Body of pancreas (tissue), 4 donors: ENCODE results near the gene MS4A8. TPM values are rescaled to one million over a fixed set of nuclear protein-coding genes. Genes with fewer than 3 reads are reported as not detected.

ENCODE experiments used
- ATAC-seq: fragments of 150-250 bp; one replicate; pipeline ENCODE4 v1.9.1; 2016
- DNase-seq, 4 donors: peaks; one replicate each; pipeline ENCODE4 v3.0.0-alpha.2; 2019
- H3K27ac ChIP-seq, 4 donors: fragments of 200-600 bp; sonication (generic); 1 replicate in 3 of 4; 2 replicates in 1 of 4; pipeline versions ENCODE4 v1.5.1 to v1.6.1; 2016 to 2019; ENCODE audit warnings: mild to moderate bottlenecking in 1 of 4, mixed read lengths in 1 of 4, moderate library complexity in 1 of 4
- H3K27me3 ChIP-seq, 2 donors: fragments of 200-600 bp; sonication (generic); one replicate each; pipeline ENCODE4 v1.6.0; 2016; ENCODE audit warnings: mild to moderate bottlenecking in 1 of 2
- H3K36me3 ChIP-seq, 2 donors: fragments of 200-600 bp; sonication (generic); replicated peaks in 1 of 2; 2 replicates each; pipeline ENCODE4 v1.5.1; 2016; ENCODE audit warnings: low read depth in 2 of 2; ENCODE audit not compliant: insufficient read depth in 1 of 2
- H3K4me1 ChIP-seq: fragments of 200-600 bp; sonication (generic); one replicate; pipeline ENCODE4 v1.6.0; 2016
- H3K4me3 ChIP-seq, 2 donors: fragments of 200-600 bp; sonication (generic); 1 replicate in 1 of 2; 2 replicates in 1 of 2; pipeline ENCODE4 v1.5.1; 2016 to 2019
- H3K9me3 ChIP-seq, 3 donors: fragments of 200-600 bp; sonication (generic); 1 replicate in 2 of 3; 2 replicates in 1 of 3; pipeline ENCODE4 v1.5.1; 2016
- POLR2A ChIP-seq, 3 donors: fragments of 450-650 bp; IDR thresholded peaks; one replicate each; pipeline ENCODE4 v1.6.1; 2016; ENCODE audit warnings: antibody characterized with exemption in 3 of 3, mild to moderate bottlenecking in 2 of 3
- WGBS, 2 donors: methylation state at CpG; one replicate each; pipeline ENCODE4 v1.1.5; 2017; 5-methylcytosine and 5-hydroxymethylcytosine counted together
- intact Hi-C: fragments of 100-400 bp; cut with DNase I; formaldehyde crosslinking; loops from one replicate; pipeline ENCODE4 v1.15.1; 2023
- total RNA-seq, 2 donors: library from RNA; depleted of rRNA; stranded (reverse); fragments of >200 nt; gene quantifications; one replicate each; pipeline ENCODE4 v1.1.0, GENCODE V29; 2016
- TF ChIP-seq, protein P1 (sequence below), 7 experiments: fragments of 450-650 bp in 4 of 7; fragments of 200-600 bp in 3 of 7; sonication (generic) in 3 of 7; IDR thresholded peaks; one replicate each; pipeline ENCODE4 v1.5.1; 2016 to 2019; ENCODE audit warnings: antibody characterized with exemption in 7 of 7

The MS4A8 gene
- total RNA-seq, 2 donors from 2014 or later, result 6.5 TPM; not detected in 1

- no peaks in the 10 kb centered on the region for H3K36me3 ChIP-seq
- TF ChIP-seq, protein P1, sequence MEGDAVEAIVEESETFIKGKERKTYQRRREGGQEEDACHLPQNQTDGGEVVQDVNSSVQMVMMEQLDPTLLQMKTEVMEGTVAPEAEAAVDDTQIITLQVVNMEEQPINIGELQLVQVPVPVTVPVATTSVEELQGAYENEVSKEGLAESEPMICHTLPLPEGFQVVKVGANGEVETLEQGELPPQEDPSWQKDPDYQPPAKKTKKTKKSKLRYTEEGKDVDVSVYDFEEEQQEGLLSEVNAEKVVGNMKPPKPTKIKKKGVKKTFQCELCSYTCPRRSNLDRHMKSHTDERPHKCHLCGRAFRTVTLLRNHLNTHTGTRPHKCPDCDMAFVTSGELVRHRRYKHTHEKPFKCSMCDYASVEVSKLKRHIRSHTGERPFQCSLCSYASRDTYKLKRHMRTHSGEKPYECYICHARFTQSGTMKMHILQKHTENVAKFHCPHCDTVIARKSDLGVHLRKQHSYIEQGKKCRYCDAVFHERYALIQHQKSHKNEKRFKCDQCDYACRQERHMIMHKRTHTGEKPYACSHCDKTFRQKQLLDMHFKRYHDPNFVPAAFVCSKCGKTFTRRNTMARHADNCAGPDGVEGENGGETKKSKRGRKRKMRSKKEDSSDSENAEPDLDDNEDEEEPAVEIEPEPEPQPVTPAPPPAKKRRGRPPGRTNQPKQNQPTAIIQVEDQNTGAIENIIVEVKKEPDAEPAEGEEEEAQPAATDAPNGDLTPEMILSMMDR (IDR thresholded peaks at IDR 0.05), result peak; percentile 43 to 88 (median 75)
- TF ChIP-seq POLR2A (IDR thresholded peaks at IDR 0.05), result no peak
- intact Hi-C loops, result loop anchor here (10.0 kb wide), 1 partner anchor 54 kb away; the partner anchor contains the start of gene MS4A15
- ATAC-seq (peak; percentile 66), DNase-seq (peak; percentile 56 to 72 (median 70))
- H3K27ac ChIP-seq, result no peak overlapping the region
- H3K27me3 ChIP-seq, result no peaks in the 10 kb centered on the region
- no peaks in the 10 kb centered on the region for H3K9me3 ChIP-seq
- 63 to 65% methylated on average over 14 of the region's 14 CpGs for WGBS, 2 donors
- H3K4me1 ChIP-seq, result peaks cover 52% of the 10 kb centered on the region
- no peak overlapping the region for H3K4me3 ChIP-seq
These were observed 1.5 kb downstream of the MS4A8 start for GRCh38 chr11:60700689-60701468.

- H3K27ac ChIP-seq, result peak overlapping the region in 1 of 4 donors; percentile 15
- 26 to 38% methylated on average over 4 of the region's 4 CpGs for WGBS, 2 donors
These were observed 2.0 kb downstream of the MS4A8 start for GRCh38 chr11:60701469-60701818.

GRCh38 chr11:60703374-60703773 is 4.0 kb downstream of the MS4A8 start:
- Histone ChIP-seq H3K36me3 (no peaks in the 10 kb centered on the region), H3K9me3 (no peaks in the 10 kb centered on the region), H3K4me1 (peaks cover 52% of the 10 kb centered on the region), H3K27me3 (no peaks in the 10 kb centered on the region), H3K27ac (peak overlapping the region; percentile 24 to 71 (median 36)), H3K4me3 (no peak overlapping the region)
- TF ChIP-seq, protein P1 (IDR thresholded peaks at IDR 0.05), result peak in 1 of 7 experiments; percentile 23
- TF ChIP-seq POLR2A (IDR thresholded peaks at IDR 0.05), result peak in 1 of 3 donors; percentile 9
- ATAC-seq (peak; percentile 85), DNase-seq (peak; percentile 88 to 94 (median 91))
- 52 to 57% methylated on average over 11 to 12 of the region's 12 CpGs for WGBS, 2 donors
- intact Hi-C loops, result loop anchor here (10.0 kb wide), 1 partner anchor 51 kb away; the partner anchor contains the start of gene MS4A15

More at GRCh38 chr11:60701469-60701818, 2.0 kb downstream of the MS4A8 start:
- Histone ChIP-seq H3K27me3 (no peaks in the 10 kb centered on the region), H3K36me3 (no peaks in the 10 kb centered on the region), H3K9me3 (no peaks in the 10 kb centered on the region), H3K4me1 (peaks cover 52% of the 10 kb centered on the region), H3K4me3 (no peak overlapping the region)
- ATAC-seq, result no peak
- intact Hi-C loops, result loop anchor here (10.0 kb wide), 1 partner anchor 53 kb away; the partner anchor contains the start of gene MS4A15
- no peak for TF ChIP-seq POLR2A (IDR thresholded peaks at IDR 0.05)
- TF ChIP-seq, protein P1 (IDR thresholded peaks at IDR 0.05), result no peak
- no peak for DNase-seq

DNA sequence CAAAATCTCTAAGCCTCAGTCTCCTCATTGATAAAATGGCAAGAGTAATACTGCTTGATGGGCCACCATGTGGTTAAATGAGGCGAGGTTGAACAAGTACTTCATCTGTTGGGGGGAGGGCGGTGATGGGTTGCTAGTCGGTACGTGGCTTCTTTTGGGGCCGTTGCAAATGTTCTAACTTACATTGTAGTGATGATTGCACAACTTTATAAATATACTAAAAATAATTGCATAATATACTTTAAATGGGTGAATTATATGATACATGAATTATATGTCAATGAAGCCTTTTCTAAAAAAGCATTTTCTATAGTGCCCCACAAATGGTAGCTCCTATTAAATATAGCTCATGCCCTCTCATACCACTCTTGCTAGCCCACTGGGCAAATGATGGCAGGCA is 6.5 kb downstream of the MS4A8 start:
- DNase-seq (no peak), ATAC-seq (no peak)
- TF ChIP-seq POLR2A (IDR thresholded peaks at IDR 0.05), result no peak
- TF ChIP-seq, protein P1 (IDR thresholded peaks at IDR 0.05), result no peak
- Histone ChIP-seq H3K27me3 (no peaks in the 10 kb centered on the region), H3K4me1 (peaks cover 33% of the 10 kb centered on the region), H3K9me3 (no peaks in the 10 kb centered on the region), H3K27ac (no peak overlapping the region), H3K36me3 (no peaks in the 10 kb centered on the region), H3K4me3 (no peak overlapping the region)
- WGBS, 2 donors, result 82 to 97% methylated on average over 5 of the region's 5 CpGs
- intact Hi-C loops, result loop anchor here (10.0 kb wide), 1 partner anchor 49 kb away; the partner anchor contains the start of gene MS4A15
